Upper lobe of right lung (tissue), 1 donor: ENCODE data around the gene ATG16L2. TPM values are rescaled to one million over a fixed set of nuclear protein-coding genes. Genes with fewer than 3 reads are reported as not detected.
A peak's percentile ranks its signal among the peaks of the same experiment; 100 is the strongest.

Source experiments
- ATAC-seq: fragments of 200-7000 bp; cut with Tn5 transposase; one replicate; pipeline ENCODE4 v1.9.1; 2020; ENCODE audit warnings: mild to moderate bottlenecking, moderate library complexity
- DNase-seq: peaks from one replicate; pipeline ENCODE4 v3.0.0-alpha.2; 2020
- H3K27ac ChIP-seq: fragments of 200-600 bp; one replicate; pipeline ENCODE4 v1.8.0; 2022
- H3K27me3 ChIP-seq: fragments of 200-600 bp; one replicate; pipeline ENCODE4 v1.8.0; 2022; ENCODE audit warnings: mild to moderate bottlenecking
- H3K36me3 ChIP-seq: fragments of 200-600 bp; one replicate; pipeline ENCODE4 v1.8.0; 2022
- H3K4me1 ChIP-seq: fragments of 200-600 bp; one replicate; pipeline ENCODE4 v1.8.0; 2022
- H3K4me3 ChIP-seq: fragments of 200-600 bp; one replicate; pipeline ENCODE4 v1.8.0; 2022; ENCODE audit warnings: mild to moderate bottlenecking
- H3K9me3 ChIP-seq: fragments of 200-600 bp; one replicate; pipeline ENCODE4 v1.8.0; 2022
- CTCF ChIP-seq: fragments of 200-600 bp; IDR thresholded peaks from one replicate; pipeline ENCODE4 v1.8.0; 2022; ENCODE audit warnings: antibody characterized with exemption
- intact Hi-C: fragments of 100-400 bp; cut with DNase I; formaldehyde crosslinking; loops from one replicate; pipeline ENCODE4 v1.11.0; 2022
- total RNA-seq: library from RNA; stranded (reverse); fragmentation: NEBNext Ultra II Directional; extraction: Animal tissue kit (Norgen Biotek cat#: 25700); gene quantifications from one replicate; pipeline ENCODE4 v1.2.1, GENCODE V29; 2021
- donor health status: DM: no; HTN: yes; CAD: no; lungs with severe emphysema.

The ATG16L2 gene
- total RNA-seq, 1 donor from 2014 or later, result 77.5 TPM

DNA sequence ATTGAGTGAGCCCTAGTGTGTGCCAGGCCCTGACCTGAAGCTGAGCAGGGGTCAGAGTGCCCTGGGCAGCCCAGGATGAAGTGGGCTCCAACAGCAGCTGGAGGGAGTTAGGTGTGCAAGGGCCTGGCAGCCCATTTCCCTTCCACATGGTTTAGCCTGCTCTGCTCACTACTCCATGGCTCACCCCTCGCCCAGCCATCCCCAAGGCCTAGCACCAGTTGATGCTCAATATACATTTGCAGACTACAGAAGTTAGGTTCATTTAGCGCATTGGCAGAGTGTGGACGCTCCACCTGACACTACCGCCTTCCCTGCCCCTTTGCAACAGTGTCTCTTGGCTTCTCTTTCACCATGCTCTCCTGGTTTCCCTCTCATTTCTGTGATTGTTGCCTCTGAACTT, 3.8 kb downstream of the ATG16L2 start:
- Histone ChIP-seq H3K4me3 (no peak overlapping the region), H3K9me3 (no peaks in the 10 kb centered on the region), H3K36me3 (peaks cover 44% of the 10 kb centered on the region), H3K4me1 (peaks cover 31% of the 10 kb centered on the region), H3K27ac (no peak overlapping the region), H3K27me3 (no peaks in the 10 kb centered on the region)
- intact Hi-C loops, result no loop called here
- DNase-seq, result no peak
- no peak for TF ChIP-seq CTCF
- no peak for ATAC-seq

DNA sequence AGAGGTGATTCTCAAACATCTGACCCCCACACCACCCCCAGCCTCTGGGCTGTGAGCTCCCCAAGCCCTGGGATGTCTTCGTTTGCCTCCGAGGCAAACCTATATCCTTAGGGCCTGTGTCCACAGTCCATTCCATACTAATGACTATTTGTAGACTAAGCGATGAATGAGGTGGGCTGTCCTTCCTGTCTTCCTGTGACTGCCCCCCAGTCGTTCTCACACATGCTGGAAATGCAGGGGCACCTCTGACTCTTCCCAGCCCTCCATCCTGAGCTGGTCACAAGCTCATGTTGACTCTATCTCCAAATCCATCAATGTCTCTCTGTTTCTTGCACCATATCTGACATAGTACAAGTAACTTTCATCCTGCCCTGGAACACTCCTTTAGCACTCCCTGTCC, 4.8 kb downstream of the ATG16L2 start:
- peaks cover 48% of the 10 kb centered on the region for H3K36me3 ChIP-seq
- no peaks in the 10 kb centered on the region for H3K27me3 ChIP-seq
- ATAC-seq (no peak), DNase-seq (no peak)
- H3K9me3 ChIP-seq, result no peaks in the 10 kb centered on the region
- H3K27ac ChIP-seq, result no peak overlapping the region
- intact Hi-C loops, result no loop called here
- TF ChIP-seq CTCF, result no peak
- H3K4me3 ChIP-seq, result no peak overlapping the region
- H3K4me1 ChIP-seq, result peaks cover 26% of the 10 kb centered on the region

DNA sequence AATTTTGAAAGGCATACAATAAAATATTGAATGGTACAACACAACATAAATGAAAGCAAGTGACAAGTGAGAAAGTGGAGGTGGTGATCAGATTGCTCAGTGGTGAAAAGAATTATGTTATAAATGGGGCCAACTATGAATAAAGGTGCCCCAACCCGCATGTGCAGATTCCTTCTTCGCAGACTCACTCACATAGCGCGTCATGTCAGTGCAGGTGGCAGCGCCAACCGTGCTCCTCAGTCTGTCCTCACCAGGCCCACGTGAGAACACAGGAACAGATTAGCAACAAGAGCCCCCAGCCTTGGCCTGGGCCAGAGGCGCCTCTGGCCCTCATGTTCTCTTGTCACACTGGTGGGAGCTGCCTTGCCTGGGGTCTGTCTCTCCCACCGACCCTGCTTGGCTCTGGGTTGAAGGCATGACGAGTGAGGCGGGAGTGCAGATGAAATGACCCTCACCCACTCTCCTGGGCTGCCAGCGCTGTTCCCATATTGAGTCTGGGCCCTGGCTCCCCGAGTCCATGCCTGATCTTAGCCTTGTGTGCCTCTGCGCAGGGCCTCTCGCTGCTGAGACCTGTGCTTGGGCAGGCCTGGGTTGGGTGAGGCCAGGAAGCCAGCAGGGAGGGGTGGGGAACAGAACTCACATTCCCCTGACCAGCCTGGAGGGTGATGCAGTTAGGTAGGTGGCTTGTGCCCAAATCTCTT, 6.4 kb downstream of the ATG16L2 start:
- Histone ChIP-seq H3K4me3 (no peak overlapping the region), H3K36me3 (peaks cover 48% of the 10 kb centered on the region), H3K4me1 (peaks cover 18% of the 10 kb centered on the region), H3K9me3 (no peaks in the 10 kb centered on the region), H3K27me3 (no peaks in the 10 kb centered on the region), H3K27ac (no peak overlapping the region)
- DNase-seq, result peak; percentile 46
- ATAC-seq, result no peak
- intact Hi-C loops, result no loop called here
- no peak for TF ChIP-seq CTCF

DNA sequence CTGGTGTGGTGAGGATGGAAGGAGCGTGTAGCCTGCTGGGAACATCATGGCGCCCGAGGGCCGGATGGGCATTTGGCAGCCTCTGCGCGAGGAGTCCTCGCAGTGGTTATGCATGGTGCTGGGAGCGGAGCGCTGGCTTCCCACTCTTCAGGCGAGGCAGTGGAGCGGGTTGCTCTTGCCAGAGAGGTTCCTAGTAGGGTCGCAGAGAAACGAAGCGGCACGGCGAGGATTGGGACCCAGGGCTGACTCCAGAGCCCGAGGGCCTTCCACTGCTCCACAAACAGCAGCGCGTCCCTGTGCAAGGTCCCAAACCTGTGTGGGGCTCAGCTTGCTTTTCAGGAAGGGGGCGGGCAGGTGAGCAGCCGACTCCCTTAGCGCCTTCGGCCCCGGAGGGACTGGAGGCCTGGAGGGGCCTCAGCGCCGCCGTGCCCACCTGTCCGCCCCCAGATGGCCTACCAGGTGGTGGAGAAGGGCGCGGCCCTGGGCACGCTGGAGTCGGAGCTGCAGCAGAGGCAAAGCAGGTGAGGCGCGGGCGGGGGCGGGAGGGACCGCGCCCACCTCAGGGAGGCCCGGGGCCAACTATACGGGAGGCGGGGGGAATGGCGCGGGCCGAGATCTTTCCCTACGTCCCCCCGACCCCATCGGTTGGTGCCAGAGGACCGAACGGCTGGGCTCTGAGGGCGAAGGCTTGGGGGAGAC, 7.2 kb downstream of the ATG16L2 start:
- intact Hi-C loops, result no loop called here
- ATAC-seq, result peak; percentile 10
- Histone ChIP-seq H3K9me3 (no peaks in the 10 kb centered on the region), H3K36me3 (peaks cover 48% of the 10 kb centered on the region), H3K4me1 (peaks cover 15% of the 10 kb centered on the region), H3K27me3 (no peaks in the 10 kb centered on the region), H3K4me3 (peak overlapping the region; percentile 58), H3K27ac (peak overlapping the region; percentile 65)
- peak; percentile 72 for DNase-seq
- TF ChIP-seq CTCF, result no peak

DNA sequence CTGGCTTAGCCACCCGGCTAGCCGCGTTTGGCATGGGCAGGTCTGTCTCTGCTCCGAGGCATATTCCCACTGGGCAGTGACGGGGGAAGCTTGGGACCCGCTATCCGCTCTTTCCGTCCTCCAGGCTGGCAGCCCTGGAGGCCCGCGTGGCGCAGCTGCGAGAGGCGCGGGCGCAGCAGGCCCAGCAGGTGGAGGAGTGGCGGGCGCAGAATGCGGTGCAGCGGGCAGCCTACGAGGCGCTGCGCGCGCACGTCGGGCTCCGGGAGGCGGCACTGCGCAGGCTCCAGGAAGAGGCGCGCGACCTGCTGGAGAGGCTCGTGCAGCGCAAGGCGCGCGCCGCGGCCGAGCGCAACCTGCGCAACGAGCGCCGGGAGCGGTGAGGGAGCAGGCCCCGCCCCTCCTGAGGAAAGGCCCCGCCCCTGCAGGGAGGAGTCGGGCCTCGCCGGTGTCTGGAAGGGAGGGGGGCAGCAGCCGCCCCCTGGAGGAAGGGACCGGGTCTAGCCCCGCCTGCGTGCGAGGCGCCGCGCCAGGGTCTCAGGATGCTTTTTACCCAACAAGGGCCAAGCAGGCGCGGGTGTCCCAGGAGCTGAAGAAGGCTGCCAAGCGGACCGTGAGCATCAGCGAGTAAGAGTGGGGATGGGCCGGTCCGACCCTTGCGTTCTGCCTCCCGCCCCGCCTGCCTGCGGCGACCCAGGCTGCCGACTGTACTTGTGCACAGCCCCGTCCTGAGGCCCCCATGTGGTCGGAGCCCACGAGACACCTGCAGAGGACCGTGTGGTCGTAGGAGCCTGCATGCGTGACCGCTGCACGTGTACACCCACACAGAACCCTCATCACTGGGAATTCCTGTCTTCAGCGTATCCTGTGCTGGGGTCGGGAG, 7.9 kb downstream of the ATG16L2 start:
- peak; percentile 93 for DNase-seq
- H3K27me3 ChIP-seq, result no peaks in the 10 kb centered on the region
- peaks cover 12% of the 10 kb centered on the region for H3K4me1 ChIP-seq
- peak; percentile 25 for TF ChIP-seq CTCF
- ATAC-seq, result peak; percentile 88
- intact Hi-C loops, result no loop called here
- no peaks in the 10 kb centered on the region for H3K9me3 ChIP-seq
- peaks cover 46% of the 10 kb centered on the region for H3K36me3 ChIP-seq
- peak overlapping the region; percentile 58 for H3K4me3 ChIP-seq
- H3K27ac ChIP-seq, result peak overlapping the region; percentile 65
